B cell (primary cell): ENCODE measurements around the gene MILR1. TPM values are rescaled to one million over a fixed set of nuclear protein-coding genes. Genes with fewer than 3 reads are reported as not detected.

Experiments used
- ATAC-seq: fragments of 200-7000 bp; cut with Tn5 transposase; one replicate; pipeline ENCODE4 v1.10.0; 2021; ENCODE audit warnings: low read depth, mild to moderate bottlenecking, moderate number of reproducible peaks, moderate library complexity
- CTCF ChIA-PET: fragments of 350-600 bp; sonication (Branson Sonifier 250); formaldehyde crosslinking; loops from one replicate; lab custom pipeline; 2021; ENCODE audit warnings: antibody characterized with exemption, inconsistent platforms; lab: Charles Lee
- POLR2A ChIA-PET: fragments of 350-600 bp; sonication (Branson Sonifier 250); formaldehyde crosslinking; loops from one replicate; lab custom pipeline; 2021; ENCODE audit warnings: antibody characterized with exemption; lab: Charles Lee
- DNase-seq: peaks from one replicate; pipeline ENCODE4 v3.0.0; 2013
- H2AFZ ChIP-seq: 2 replicates; pipeline ENCODE4 v1.6.1; 2012; ENCODE audit warnings: mild to moderate bottlenecking, low read depth, low read length; ENCODE audit not compliant: insufficient read depth, poor library complexity, severe bottlenecking
- H3K27ac ChIP-seq, 2 donors: 1 replicate in 1 of 2; 2 replicates in 1 of 2; pipeline ENCODE4 v1.5.1; 2012 to 2013; ENCODE audit warnings: low read length in 2 of 2, mild to moderate bottlenecking in 2 of 2, moderate library complexity in 1 of 2
- H3K27me3 ChIP-seq, 4 experiments: fragments of 200-600 bp in 1 of 4; sonication (generic) in 1 of 4; replicated peaks in 1 of 4; 1 replicate in 2 of 4; 2 replicates in 2 of 4; pipeline versions ENCODE4 v1.6.1 to v1.7.0; 2013 to 2016; ENCODE audit warnings: low read length in 3 of 4, mild to moderate bottlenecking in 2 of 4, mixed read lengths in 1 of 4, moderate library complexity in 1 of 4; ENCODE audit not compliant: insufficient read depth in 4 of 4, control insufficient read depth in 3 of 4; ENCODE audit errors: control extremely low read depth in 1 of 4
- H3K36me3 ChIP-seq, 2 experiments: replicated peaks in 1 of 2; 1 replicate in 1 of 2; 2 replicates in 1 of 2; pipeline versions ENCODE4 v1.6.1 to v1.7.1; 2013; ENCODE audit warnings: low read length in 1 of 2; ENCODE audit not compliant: insufficient read depth in 2 of 2, control insufficient read depth in 1 of 2; ENCODE audit errors: control extremely low read depth in 1 of 2, extremely low read depth in 1 of 2
- H3K4me1 ChIP-seq, 2 donors: fragments of 200-600 bp in 1 of 2; sonication (generic) in 1 of 2; 1 replicate in 1 of 2; 2 replicates in 1 of 2; pipeline versions ENCODE4 v1.5.1 to v1.6.1; 2013 to 2017; ENCODE audit warnings: low read length in 2 of 2; ENCODE audit not compliant: control insufficient read depth in 2 of 2, insufficient read depth in 2 of 2
- H3K4me2 ChIP-seq: replicated peaks from 2 replicates; pipeline ENCODE3; 2012; ENCODE audit warnings: mild to moderate bottlenecking, low read depth, low read length; ENCODE audit not compliant: poor library complexity, severe bottlenecking
- H3K4me3 ChIP-seq, 5 experiments: fragments of 200-600 bp in 1 of 5; sonication (generic) in 1 of 5; 1 replicate in 3 of 5; 2 replicates in 2 of 5; pipeline versions ENCODE4 v1.5.1 to v1.7.0; 2011 to 2016; ENCODE audit warnings: low read length in 4 of 5, mild to moderate bottlenecking in 4 of 5, low read depth in 2 of 5, control low read depth in 1 of 5, moderate library complexity in 1 of 5; ENCODE audit not compliant: insufficient read depth in 1 of 5; ENCODE audit errors: control extremely low read depth in 1 of 5, extremely low read depth in 1 of 5
- H3K79me2 ChIP-seq: fragments of 200-600 bp; sonication (generic); one replicate; pipeline ENCODE4 v1.6.0; 2016; ENCODE audit warnings: low read length; ENCODE audit not compliant: control insufficient read depth, insufficient read depth
- H3K9ac ChIP-seq: fragments of 200-600 bp; sonication (generic); 2 replicates; pipeline ENCODE4 v1.6.1; 2017; ENCODE audit warnings: mild to moderate bottlenecking, low read length, moderate library complexity
- H3K9me3 ChIP-seq, 3 donors: one replicate each; pipeline versions ENCODE4 v1.6.1 to v1.7.1; 2013; ENCODE audit warnings: low read length in 2 of 3; ENCODE audit not compliant: control insufficient read depth in 2 of 3, insufficient read depth in 1 of 3; ENCODE audit errors: control extremely low read depth in 1 of 3
- H4K20me1 ChIP-seq: 2 replicates; pipeline ENCODE4 v1.6.0; 2012; ENCODE audit warnings: mild to moderate bottlenecking, low read length; ENCODE audit not compliant: insufficient read depth, control insufficient read depth, poor library complexity, severe bottlenecking
- H3K27ac Mint-ChIP-seq: one replicate; pipeline ENCODE4 v1.8.0; 2021; ENCODE audit warnings: mixed read lengths
- H3K27me3 Mint-ChIP-seq: one replicate; pipeline ENCODE4 v1.8.0; 2021; ENCODE audit warnings: mixed read lengths
- H3K4me1 Mint-ChIP-seq: one replicate; pipeline ENCODE4 v1.8.0; 2021; ENCODE audit warnings: mixed read lengths
- H3K4me3 Mint-ChIP-seq: one replicate; pipeline ENCODE4 v1.8.0; 2021; ENCODE audit warnings: mixed read lengths
- H3K9me3 Mint-ChIP-seq: one replicate; pipeline ENCODE4 v1.8.0; 2022; ENCODE audit warnings: mixed read lengths; ENCODE audit not compliant: insufficient read depth
- EZH2 ChIP-seq: IDR thresholded peaks from 2 replicates; pipeline ENCODE4 v1.6.1; 2012; ENCODE audit warnings: borderline replicate concordance, low read depth, mild to moderate bottlenecking, moderate library complexity, low read length; ENCODE audit not compliant: insufficient read depth, poor library complexity, severe bottlenecking
- WGBS: methylation state at CpG from one replicate; pipeline ENCODE4 v1.1.5; 2013; ENCODE audit warnings: missing lambda C conversion rate; ENCODE audit not compliant: insufficient coverage; 5-methylcytosine and 5-hydroxymethylcytosine counted together
- intact Hi-C: fragments of 100-400 bp; cut with micrococcal nuclease; formaldehyde crosslinking; loops from one replicate; pipeline ENCODE4 v1.10.0; 2022
- polyA plus RNA-seq: library from polyadenylated mRNA; depleted of rRNA; stranded (reverse); fragments of >200 nt; gene quantifications from 2 replicates; pipeline ENCODE4 v1.2.3, GENCODE V29; 2012
- total RNA-seq, 2 donors: library from RNA; stranded (reverse); fragments of 120-200 nt in 1 of 2; gene quantifications; 1 replicate in 1 of 2; 2 replicates in 1 of 2; pipeline versions ENCODE4 v1.2.3 to v1.2.4, GENCODE V29; 2013 to 2022
- TF ChIP-seq, protein P1 (sequence below): fragments of 200-600 bp; IDR thresholded peaks from one replicate; pipeline ENCODE4 v1.8.0; 2022; ENCODE audit warnings: antibody characterized with exemption, mild to moderate bottlenecking

The MILR1 gene
- total and polyA plus RNA-seq, 2 donors (not counting 1 experiment from before 2014, with no cell fraction given) = 9.4 to 38.0 TPM

GRCh38 chr17:64442541-64442971 lies 6.4 kb upstream of the MILR1 start:
- intact Hi-C loops = no loop called here
- H3K9ac ChIP-seq = peak overlapping the region; percentile 39
- no peak overlapping the region for H3K4me3 ChIP-seq
- peak overlapping the region; percentile 57 for H2AFZ ChIP-seq
- CTCF ChIA-PET = interaction anchor here (1.8 kb wide), 1 partner anchor 25 kb away, joined by 3 read pairs; no protein-coding TSS in a partner anchor
- Mint-ChIP-seq H3K27me3 (no peaks in the 10 kb centered on the region), H3K27ac (peak overlapping the region; percentile 42), H3K4me3 (peak overlapping the region; percentile 54), H3K9me3 (peaks cover 2% of the 10 kb centered on the region), H3K4me1 (peaks cover 19% of the 10 kb centered on the region)
- POLR2A ChIA-PET = interaction anchor here (1.0 kb wide), 1 partner anchor 13 kb away, joined by 3 read pairs; no protein-coding TSS in a partner anchor
- H3K27me3 ChIP-seq = no peaks in the 10 kb centered on the region
- no peak for ATAC-seq
- peak overlapping the region; percentile 52 for H3K4me2 ChIP-seq
- WGBS = 42% methylated on average over 2 of the region's 3 CpGs
- H3K36me3 ChIP-seq = no peaks in the 10 kb centered on the region
- peaks cover 22 to 24% of the 10 kb centered on the region in 2 donors for H3K4me1 ChIP-seq
- H4K20me1 ChIP-seq = no peaks in the 10 kb centered on the region
- no peak for TF ChIP-seq EZH2
- TF ChIP-seq, protein P1, sequence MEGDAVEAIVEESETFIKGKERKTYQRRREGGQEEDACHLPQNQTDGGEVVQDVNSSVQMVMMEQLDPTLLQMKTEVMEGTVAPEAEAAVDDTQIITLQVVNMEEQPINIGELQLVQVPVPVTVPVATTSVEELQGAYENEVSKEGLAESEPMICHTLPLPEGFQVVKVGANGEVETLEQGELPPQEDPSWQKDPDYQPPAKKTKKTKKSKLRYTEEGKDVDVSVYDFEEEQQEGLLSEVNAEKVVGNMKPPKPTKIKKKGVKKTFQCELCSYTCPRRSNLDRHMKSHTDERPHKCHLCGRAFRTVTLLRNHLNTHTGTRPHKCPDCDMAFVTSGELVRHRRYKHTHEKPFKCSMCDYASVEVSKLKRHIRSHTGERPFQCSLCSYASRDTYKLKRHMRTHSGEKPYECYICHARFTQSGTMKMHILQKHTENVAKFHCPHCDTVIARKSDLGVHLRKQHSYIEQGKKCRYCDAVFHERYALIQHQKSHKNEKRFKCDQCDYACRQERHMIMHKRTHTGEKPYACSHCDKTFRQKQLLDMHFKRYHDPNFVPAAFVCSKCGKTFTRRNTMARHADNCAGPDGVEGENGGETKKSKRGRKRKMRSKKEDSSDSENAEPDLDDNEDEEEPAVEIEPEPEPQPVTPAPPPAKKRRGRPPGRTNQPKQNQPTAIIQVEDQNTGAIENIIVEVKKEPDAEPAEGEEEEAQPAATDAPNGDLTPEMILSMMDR = no peak
- no peaks in the 10 kb centered on the region for H3K79me2 ChIP-seq
- H3K27ac ChIP-seq = no peak overlapping the region
- DNase-seq = peak; percentile 22
- peaks cover 1 to 23% (median 17%) of the 10 kb centered on the region in 3 donors for H3K9me3 ChIP-seq

GRCh38 chr17:64443086-64443760 lies 5.7 kb upstream of the MILR1 start:
- Mint-ChIP-seq H3K27ac (no peak overlapping the region), H3K4me3 (no peak overlapping the region), H3K27me3 (no peaks in the 10 kb centered on the region), H3K9me3 (peaks cover 2% of the 10 kb centered on the region), H3K4me1 (peaks cover 22% of the 10 kb centered on the region)
- CTCF ChIA-PET = interaction anchor here (1.8 kb wide), 1 partner anchor 26 kb away, joined by 3 read pairs; no protein-coding TSS in a partner anchor
- Histone ChIP-seq H3K4me1 (peaks cover 24 to 27% of the 10 kb centered on the region in 2 donors), H3K9me3 (peaks cover 1 to 17% (median 10%) of the 10 kb centered on the region in 3 donors), H3K27ac (no peak overlapping the region), H4K20me1 (no peaks in the 10 kb centered on the region), H3K9ac (no peak overlapping the region), H3K4me2 (no peak overlapping the region), H3K36me3 (no peaks in the 10 kb centered on the region), H2AFZ (no peak overlapping the region), H3K4me3 (no peak overlapping the region), H3K79me2 (no peaks in the 10 kb centered on the region), H3K27me3 (no peaks in the 10 kb centered on the region)
- POLR2A ChIA-PET = interaction anchor here (1.0 kb wide), 1 partner anchor 13 kb away, joined by 3 read pairs; no protein-coding TSS in a partner anchor
- DNase-seq = no peak
- TF ChIP-seq, protein P1 = no peak
- TF ChIP-seq EZH2 = no peak
- intact Hi-C loops = no loop called here
- no peak for ATAC-seq
- WGBS = 100% methylated on average over 2 of the region's 6 CpGs
